A172 (cell line): ENCODE data around the gene RAPGEF3. TPM values are rescaled to one million over a fixed set of nuclear protein-coding genes. Genes with fewer than 3 reads are reported as not detected.

Source experiments
- DNase-seq: peaks from one replicate; pipeline ENCODE4 v3.0.0-alpha.2; 2015; ENCODE audit warnings: low spot score
- total RNA-seq: library from RNA; depleted of rRNA; stranded (reverse); fragments of >200 nt; shearing (Covaris generic); gene quantifications from 2 replicates; pipeline ENCODE4 v1.2.3, GENCODE V29; 2014

RAPGEF3 gene
- total RNA-seq, 1 experiment from 2014 or later, result 1.3 TPM

DNA sequence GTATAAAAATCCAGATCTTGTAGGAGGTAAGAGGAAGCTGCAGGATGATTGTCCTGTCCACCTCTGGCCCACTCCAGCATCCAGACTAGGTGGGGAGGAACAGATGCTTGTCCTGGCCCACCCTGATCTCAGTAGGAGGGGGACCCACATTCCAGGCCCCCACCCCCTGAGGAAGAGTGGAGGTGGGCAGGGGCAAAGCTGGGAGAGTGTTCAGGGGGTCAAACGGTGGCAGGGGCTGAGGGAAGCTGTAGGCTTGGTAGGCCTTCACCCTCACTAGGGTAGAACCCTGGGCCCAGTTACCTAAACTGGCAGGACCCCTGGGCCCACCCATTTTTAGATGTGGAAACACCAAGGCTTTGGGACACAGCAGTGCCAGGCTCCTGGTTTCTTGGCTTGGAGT lies 18.5 kb upstream of the RAPGEF3 start:
- no peak for DNase-seq

DNA sequence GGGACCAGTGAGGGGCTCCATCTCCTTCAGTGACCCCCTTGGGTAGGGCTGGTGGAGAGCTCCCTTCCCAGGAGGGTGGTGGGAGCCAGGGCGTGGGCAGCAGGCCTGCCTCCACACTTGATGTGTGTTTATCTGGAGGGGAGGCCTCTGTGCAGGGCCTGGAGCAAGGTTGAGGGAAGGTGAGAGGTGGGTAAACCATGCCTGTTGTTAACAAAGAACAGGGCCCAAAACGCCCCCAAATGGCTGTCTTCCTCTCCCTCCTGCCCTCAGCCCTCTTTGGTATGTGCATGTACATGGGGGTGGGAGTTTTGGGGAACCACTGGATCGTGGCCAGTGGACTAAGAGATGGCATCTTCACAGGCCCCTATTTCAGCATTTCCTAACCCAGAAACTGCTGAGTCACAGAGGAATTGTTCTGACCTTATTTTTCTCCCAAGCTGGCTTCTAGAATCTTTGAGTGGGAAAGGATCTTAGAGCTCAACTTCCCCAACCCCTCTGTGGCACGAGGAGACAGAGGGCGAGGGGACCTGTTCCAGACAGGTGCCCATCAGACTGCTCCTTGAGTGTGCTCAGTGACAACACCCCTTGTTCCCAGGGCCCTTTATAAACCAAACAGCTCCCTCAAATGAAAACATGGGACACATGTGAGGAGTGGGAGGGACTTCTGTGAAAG lies 17.9 kb upstream of the RAPGEF3 start:
- no peak for DNase-seq

DNA sequence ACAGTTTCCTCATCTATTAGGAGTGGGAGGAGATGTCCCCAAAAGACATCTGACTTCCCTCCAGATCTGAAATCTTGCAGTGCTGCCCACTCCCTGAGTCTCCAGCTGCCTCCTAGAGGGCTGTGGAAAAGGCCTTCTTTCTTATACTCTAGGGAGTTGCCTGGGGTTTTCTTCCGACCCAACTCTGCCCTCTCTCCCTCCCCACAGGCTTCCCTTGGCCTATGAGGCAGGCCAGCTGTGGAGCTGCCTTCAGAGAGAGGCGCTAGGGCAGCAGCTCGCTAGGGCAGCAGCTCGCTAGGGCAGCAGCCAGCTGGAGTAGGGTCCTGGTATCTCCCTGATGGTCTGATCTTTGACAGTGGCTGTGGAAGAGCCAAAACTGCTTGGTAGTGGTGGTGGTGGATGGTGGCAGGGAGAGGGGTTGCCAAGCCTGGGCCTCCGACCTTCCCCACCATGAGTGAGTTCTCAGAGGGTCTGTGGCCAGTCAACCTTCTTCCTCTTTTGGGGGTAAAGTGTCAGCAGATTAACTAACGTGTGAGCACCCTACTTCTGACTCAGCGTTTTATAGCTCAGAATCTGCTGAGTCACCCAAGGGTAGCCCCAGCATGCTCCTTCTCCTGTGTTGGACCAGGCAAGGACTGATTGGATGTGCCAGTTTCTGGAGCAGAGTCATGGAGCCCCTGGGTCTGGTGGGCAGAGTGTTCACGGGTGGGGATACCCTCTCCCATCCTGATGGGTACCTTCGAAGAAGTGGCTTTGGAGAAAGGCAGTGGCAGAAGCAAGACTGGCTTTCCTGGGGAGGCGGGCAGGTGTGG lies 16.6 kb upstream of the RAPGEF3 start:
- peak; percentile 32 for DNase-seq

GRCh38 chr12:47774663-47775062 lies 16.0 kb upstream of the RAPGEF3 start:
- no peak for DNase-seq

DNA sequence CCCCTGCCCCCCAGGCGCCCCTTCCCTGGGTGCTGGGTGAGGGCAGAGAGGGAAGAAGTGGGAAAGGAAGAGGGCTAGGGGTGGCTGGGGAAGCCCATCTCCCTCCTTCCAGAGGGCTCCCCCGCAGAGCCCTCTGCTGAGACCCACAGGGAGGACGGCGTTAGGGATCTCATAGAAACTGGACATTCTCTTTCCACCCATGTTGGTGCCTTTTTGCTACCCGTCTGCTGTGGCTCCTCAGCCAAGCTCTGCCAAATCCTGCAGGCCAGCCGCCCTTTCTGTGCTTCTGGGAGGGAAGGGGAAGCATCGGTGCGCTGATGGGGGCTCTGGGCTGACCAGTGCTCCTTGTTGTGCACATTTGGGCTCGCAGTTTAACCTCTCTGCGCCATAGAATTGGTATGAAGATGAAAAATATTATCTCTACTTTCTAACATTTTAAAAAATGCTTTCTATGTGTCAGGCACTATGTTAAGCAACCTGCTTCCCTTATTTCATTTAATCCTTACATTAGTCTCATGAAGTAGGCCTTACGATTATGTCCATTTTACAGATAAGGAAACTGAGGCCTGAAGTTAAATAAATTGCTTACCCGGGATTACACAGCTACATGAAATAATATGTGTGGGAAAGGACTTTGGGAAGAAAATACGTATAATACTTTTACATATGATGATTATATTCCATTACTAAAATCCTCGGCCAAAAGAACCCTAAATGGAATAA lies 15.3 kb upstream of the RAPGEF3 start:
- DNase-seq, result no peak

GRCh38 chr12:47773062-47773857 lies 14.6 kb upstream of the RAPGEF3 start, which contains the start of gene SLC48A1:
SLC48A1 (plus strand) TSS chr12:47773238; CDS start chr12:47773305, 67 bp downstream.
- DNase-seq, result no peak

- no peak for DNase-seq
These were observed 14.0 kb upstream of the RAPGEF3 start for GRCh38 chr12:47772738-47773061.

- no peak for DNase-seq
These were observed 13.5 kb upstream of the RAPGEF3 start for GRCh38 chr12:47772094-47772660.

- DNase-seq, result no peak
These were observed 12.6 kb upstream of the RAPGEF3 start for GRCh38 chr12:47771304-47771703.

- DNase-seq, result no peak
These were observed 11.5 kb upstream of the RAPGEF3 start for GRCh38 chr12:47770086-47770726.

DNA sequence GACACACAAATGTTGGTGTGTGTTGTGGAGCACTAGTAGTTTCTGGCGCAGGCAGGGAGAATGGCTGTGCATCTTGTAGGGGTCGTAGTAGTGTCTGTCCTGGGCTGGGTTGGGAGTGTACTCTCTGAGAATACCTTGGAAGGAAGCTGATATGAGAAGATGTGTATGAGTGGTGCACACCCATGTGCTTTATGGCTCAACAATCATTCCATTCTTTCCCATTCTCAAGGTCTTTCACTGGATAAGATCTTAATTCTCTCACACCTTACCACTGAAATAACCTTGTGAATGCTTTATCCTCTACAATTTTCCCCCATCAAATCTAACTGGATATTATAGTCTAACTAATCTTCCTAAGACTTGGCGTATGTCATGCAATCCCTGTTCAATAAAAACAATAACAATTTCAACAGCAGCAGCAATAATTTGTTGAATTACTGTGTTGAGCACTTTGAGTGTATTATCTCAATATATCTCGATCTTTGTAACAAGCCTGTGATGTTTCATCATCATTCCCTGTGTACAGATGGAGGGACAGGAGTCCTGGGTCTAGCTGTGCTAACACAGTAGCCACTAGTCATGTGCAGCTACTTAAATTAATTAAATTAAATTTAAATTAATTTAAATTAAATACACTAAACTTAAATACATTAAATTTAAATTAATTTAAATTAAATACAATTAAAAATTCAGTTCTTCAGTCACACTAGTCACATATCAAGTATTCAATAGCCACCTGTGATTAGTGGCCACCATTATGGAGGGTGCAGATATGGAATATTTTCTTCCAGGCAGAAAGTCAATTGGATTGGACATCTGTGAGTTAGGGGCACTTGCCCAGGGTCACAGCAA lies 10.8 kb upstream of the RAPGEF3 start:
- no peak for DNase-seq

DNA sequence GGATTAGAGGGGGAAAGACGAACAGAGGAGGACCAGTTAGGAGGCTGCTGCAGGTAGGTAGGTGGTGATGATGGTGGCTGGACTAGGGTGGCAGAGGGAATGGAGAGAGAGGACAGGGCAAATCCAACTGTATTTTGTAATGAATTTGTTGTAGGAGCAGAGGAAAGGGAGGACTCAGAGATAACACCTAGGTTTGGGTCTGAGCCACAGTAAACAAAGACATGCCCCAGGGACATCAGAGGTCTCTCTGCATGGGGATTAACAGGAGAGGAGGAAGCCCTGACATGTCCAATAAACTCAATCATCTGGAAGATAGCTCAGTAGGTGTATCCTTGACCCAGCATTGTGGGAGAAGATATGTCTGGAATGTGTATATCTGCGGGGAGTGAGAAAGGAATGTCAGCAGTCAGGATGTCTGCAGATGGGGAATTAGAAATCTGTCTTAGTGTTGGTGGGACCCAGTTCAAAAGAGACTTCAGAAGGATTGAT lies 9.7 kb upstream of the RAPGEF3 start:
- peak; percentile 79 for DNase-seq

DNA sequence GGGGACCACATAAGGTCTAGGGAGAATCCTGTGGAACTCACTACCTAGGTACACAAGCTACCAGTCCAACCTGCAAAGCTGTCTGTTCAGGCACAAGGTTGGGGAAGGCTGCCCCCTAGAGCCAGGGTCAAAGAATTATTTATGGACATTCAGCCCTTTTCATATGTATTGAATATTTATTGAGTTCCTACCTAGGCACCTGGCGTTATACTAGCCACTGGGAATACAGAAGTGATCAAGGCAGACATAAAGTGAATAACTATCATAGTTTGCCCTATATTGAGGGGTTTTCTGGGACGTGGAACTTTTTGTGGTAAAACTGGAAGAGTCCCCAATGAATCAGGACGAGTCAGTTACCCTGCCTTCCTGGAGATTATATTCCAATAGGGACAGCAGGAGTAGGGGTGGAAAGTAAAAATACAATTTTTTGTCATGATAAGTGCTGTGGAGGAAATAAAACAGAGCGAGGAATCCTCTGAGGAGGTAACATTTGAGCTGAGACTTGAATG lies 8.6 kb upstream of the RAPGEF3 start:
- DNase-seq, result no peak

GRCh38 chr12:47766502-47767215 lies 8.0 kb upstream of the RAPGEF3 start:
- no peak for DNase-seq

- no peak for DNase-seq
These were observed 5.0 kb upstream of the RAPGEF3 start for GRCh38 chr12:47763481-47764346.

DNA sequence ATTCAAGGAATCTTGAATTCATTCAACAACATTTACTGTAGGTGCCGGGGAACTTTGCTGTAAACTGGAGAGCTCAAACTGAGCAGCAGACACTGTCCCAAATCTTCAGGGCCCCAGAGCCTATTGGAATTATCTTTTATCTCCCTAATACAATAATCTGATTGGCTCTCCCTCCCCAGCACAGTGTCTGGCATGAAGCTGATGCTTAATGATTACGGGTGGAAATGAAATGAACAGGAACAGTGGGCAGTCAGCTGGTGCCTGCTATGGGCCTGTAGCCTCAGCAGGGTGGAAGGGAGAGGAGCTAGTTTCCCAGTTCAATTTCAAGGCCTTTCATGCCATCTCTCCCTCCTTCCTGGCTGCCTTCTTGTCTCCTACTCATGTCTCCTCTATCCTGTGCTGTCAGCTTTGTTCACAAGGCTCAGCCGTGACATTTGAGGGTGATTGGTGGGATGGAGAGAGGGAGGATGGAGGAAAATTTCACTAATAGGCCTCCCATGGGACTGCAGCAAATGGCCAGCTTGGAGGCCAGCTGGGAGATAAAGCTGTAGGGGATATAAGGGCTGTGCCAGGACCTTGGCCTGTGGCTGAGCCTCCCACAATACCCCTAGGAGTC lies 4.3 kb upstream of the RAPGEF3 start:
- DNase-seq, result no peak

DNA sequence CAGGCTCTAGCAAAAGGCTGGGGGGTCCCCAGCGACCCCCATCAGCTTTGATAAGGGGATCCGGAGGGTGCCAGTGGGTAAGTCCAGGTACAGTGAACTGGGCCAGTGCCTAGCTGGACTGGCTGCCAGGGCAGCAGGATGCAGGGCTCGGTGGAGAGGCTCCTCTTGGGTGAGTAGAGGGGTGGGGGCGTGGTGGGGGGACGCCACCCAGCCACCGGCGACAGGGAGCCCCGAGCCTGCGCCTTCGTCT lies 171 bp downstream of the RAPGEF3 start:
- DNase-seq, result no peak
